K562 (cell line): ENCODE measurements around the gene TM7SF2. TPM values are rescaled to one million over a fixed set of nuclear protein-coding genes. Genes with fewer than 3 reads are reported as not detected.

Experiments
- ATF7 ChIP-seq: fragments of 450-650 bp; IDR thresholded peaks from 2 replicates; pipeline ENCODE4 v1.7.1; 2014; ENCODE audit warnings: mild to moderate bottlenecking, moderate library complexity
- CLOCK ChIP-seq: fragments of 250-450 bp; sonication (Bioruptor Pico); IDR thresholded peaks from 2 replicates; pipeline ENCODE4 v1.4.0; 2020; ENCODE audit warnings: mild to moderate bottlenecking, moderate library complexity, borderline replicate concordance
- CREB3L1 ChIP-seq: fragments of 450-650 bp; IDR thresholded peaks from 2 replicates; pipeline ENCODE4 v1.6.1; 2014; ENCODE audit warnings: low read depth, mild to moderate bottlenecking, moderate library complexity, borderline replicate concordance
- ELF4 ChIP-seq: fragments of 450-650 bp; formaldehyde crosslinking; IDR thresholded peaks from 2 replicates; pipeline ENCODE4 v1.4.0; 2022; ENCODE audit warnings: missing genetic modification characterization
- FOXK2 ChIP-seq, 2 experiments: fragments of 450-650 bp; IDR thresholded peaks in 1 of 2; conservative IDR thresholded peaks in 1 of 2; 2 replicates each; pipeline ENCODE4 v1.6.1; 2016; ENCODE audit warnings: low read depth in 2 of 2, mild to moderate bottlenecking in 1 of 2
- NFXL1 ChIP-seq: fragments of 450-650 bp; formaldehyde crosslinking; IDR thresholded peaks from 2 replicates; pipeline ENCODE4 v1.4.0; 2021; ENCODE audit warnings: mild to moderate bottlenecking
- PHF20 ChIP-seq: fragments of 450-650 bp; IDR thresholded peaks from 2 replicates; pipeline ENCODE4 v1.6.1; 2018; ENCODE audit not compliant: partially characterized antibody
- PHF21A ChIP-seq: fragments of 450-650 bp; IDR thresholded peaks from 2 replicates; pipeline ENCODE4 v1.6.1; 2017; ENCODE audit warnings: low read depth, borderline replicate concordance
- PKNOX1 ChIP-seq: fragments of 450-650 bp; IDR thresholded peaks from 2 replicates; pipeline ENCODE4 v1.6.1; 2016
- PTTG1 ChIP-seq: fragments of 450-650 bp; IDR thresholded peaks from 2 replicates; pipeline ENCODE4 v1.6.1; 2016; ENCODE audit warnings: low read depth, mild to moderate bottlenecking, missing genetic modification characterization, missing compliant biosample characterization
- SIN3A ChIP-seq, 2 experiments: fragments of 150-350 bp in 1 of 2; IDR thresholded peaks; 2 replicates each; pipeline ENCODE4 v1.6.1; 2011 to 2016; ENCODE audit warnings: borderline replicate concordance in 2 of 2, low read depth in 2 of 2, low read length in 2 of 2, mild to moderate bottlenecking in 2 of 2, moderate library complexity in 2 of 2; ENCODE audit not compliant: control insufficient read depth in 1 of 2
- SMARCE1 ChIP-seq: fragments of 450-650 bp; IDR thresholded peaks from 2 replicates; pipeline ENCODE4 v1.7.1; 2016; ENCODE audit warnings: mild to moderate bottlenecking
- SREBF2 ChIP-seq: sonication (generic); formaldehyde crosslinking; IDR thresholded peaks from 2 replicates; pipeline ENCODE4 v1.4.0; 2020; ENCODE audit warnings: mild to moderate bottlenecking, missing genetic modification reagents
- TFAM ChIP-seq: fragments of 250-450 bp; sonication (Bioruptor Pico); conservative IDR thresholded peaks from 2 replicates; pipeline ENCODE4 v1.5.0; 2021; ENCODE audit warnings: mild to moderate bottlenecking, moderate library complexity
- TRIM28 ChIP-seq: fragments of 450-650 bp; IDR thresholded peaks from 2 replicates; pipeline ENCODE4 v1.6.1; 2017
- ZKSCAN3 ChIP-seq: fragments of 250-450 bp; sonication (Bioruptor Pico); IDR thresholded peaks from 2 replicates; pipeline ENCODE4 v1.4.0; 2020
- ZNF121 ChIP-seq: sonication (generic); formaldehyde crosslinking; conservative IDR thresholded peaks from 2 replicates; pipeline ENCODE4 v1.8.0; 2022; ENCODE audit warnings: missing genetic modification reagents
- ZNF77 ChIP-seq: fragments of 250-450 bp; sonication (Bioruptor Pico); IDR thresholded peaks from 2 replicates; pipeline ENCODE4 v1.5.0; 2020
- polyA plus RNA-seq, 8 experiments: library from polyadenylated mRNA; depleted of rRNA in 4 of 8; stranded (reverse) in 5 of 8; unstranded in 3 of 8; fragments of >200 nt; fragmentation: Nextera tagmentation in 2 of 8; fragmentation: Illumina TruSeq in 1 of 8; extraction: Ambion mirVana in 2 of 8; extraction: Trizol in 1 of 8; gene quantifications; 2 replicates each; pipeline versions ENCODE4 v1.2.1 to v1.2.3, GENCODE V29; 2011 to 2014; ENCODE audit warnings: inconsistent platforms in 1 of 8, missing spikeins in 1 of 8
- total RNA-seq, 7 experiments: library from RNA; depleted of rRNA in 6 of 7; stranded (reverse); fragments of >200 nt in 6 of 7; fragmentation: Illumina TruSeq in 2 of 7; extraction: Trizol in 2 of 7; gene quantifications; 2 replicates each; pipeline versions ENCODE4 v1.2.1 to v1.2.3, GENCODE V29; 2011 to 2021; ENCODE audit warnings: low replicate concordance in 1 of 7
- TF ChIP-seq, protein P1 (sequence below): fragments of 250-450 bp; sonication (Bioruptor Pico); IDR thresholded peaks from 2 replicates; pipeline ENCODE4 v1.5.1; 2021; ENCODE audit warnings: mild to moderate bottlenecking
- TF ChIP-seq, protein P2 (sequence below): fragments of 450-650 bp; formaldehyde crosslinking; IDR thresholded peaks from 2 replicates; pipeline ENCODE4 v1.4.0; 2022; ENCODE audit warnings: missing genetic modification characterization

Gene TM7SF2
- total and polyA plus RNA-seq, 9 of the 15 experiments (the other 6 are each of a cell fraction or from before 2014, with no cell fraction given), result 1.2 to 22.0 (median 14.3) TPM

DNA sequence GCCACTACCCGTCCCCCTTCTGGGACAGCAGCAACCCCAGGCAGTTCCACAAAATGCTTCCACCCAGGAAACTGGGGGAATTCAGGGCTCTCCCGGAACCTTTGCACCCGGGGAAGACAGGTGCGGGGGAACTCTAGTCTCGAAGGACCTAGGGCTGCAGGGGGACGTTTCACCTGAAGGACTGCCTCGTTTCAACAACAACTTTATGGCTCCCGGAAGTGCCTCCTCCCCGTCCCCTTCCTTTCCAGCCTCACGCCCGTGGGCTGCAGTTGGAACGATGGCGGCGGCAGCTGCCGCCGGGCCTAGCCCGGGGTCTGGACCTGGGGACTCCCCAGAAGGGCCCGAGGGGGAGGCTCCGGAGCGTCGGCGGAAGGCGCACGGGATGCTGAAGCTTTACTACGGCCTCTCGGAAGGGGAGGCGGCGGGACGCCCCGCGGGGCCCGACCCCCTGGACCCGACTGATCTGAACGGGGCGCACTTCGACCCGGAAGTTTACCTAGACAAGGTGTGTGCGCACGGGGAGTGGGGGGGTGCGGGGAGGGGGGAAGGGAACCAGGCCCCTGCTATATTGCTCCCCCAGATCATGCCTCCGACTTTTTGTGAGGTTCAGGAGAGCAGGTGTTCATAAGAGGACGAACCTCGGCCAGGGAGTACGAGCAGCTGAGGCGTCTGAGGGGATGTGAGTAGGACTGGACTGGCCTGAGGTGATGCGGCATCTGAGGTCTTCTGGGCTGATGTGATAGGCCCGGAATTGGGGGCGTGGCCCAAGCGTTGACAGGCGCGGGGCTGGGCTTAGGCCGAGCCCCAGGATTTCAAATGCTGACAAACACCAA is 15.5 kb upstream of the TM7SF2 start, which contains the start of gene VPS51 (continued):
- TF ChIP-seq PKNOX1 (peak; percentile 77), TRIM28 (peak; percentile 81; the same call in 1 of the 2 replicates), SIN3A (IDR thresholded peaks at IDR 0.05; ENCODE audit: borderline replicate concordance in 2 of 2, control insufficient read depth in 1 of 2, low read depth in 2 of 2, low read length in 2 of 2) (peak; percentile 87 to 95; a peak in 3 of 4 replicates), NFXL1 (CRISPR knock-in tag) (no peak), PTTG1 (tag) (no peak), ZNF77 (CRISPR knock-in tag) (no peak), ATF7 (peak; percentile 82; the same call in 1 of the 2 replicates), ZNF121 (CRISPR knock-in tag) (no peak), ZKSCAN3 (CRISPR knock-in tag) (no peak), FOXK2 (conservative IDR thresholded peaks at IDR 0.05 in 1 of 2, IDR thresholded peaks at IDR 0.05 in 1 of 2; ENCODE audit: low read depth in 2 of 2) (peak; percentile 84 to 87), SREBF2 (CRISPR knock-in tag) (no peak), CLOCK (CRISPR knock-in tag) (no peak), ELF4 (CRISPR knock-in tag) (peak; percentile 92), CREB3L1 (peak; percentile 81), PHF21A (peak; percentile 86; the same call in 1 of the 2 replicates), SMARCE1 (no peak), TFAM (no peak), PHF20 (peak; percentile 100)
- TF ChIP-seq, protein P1, sequence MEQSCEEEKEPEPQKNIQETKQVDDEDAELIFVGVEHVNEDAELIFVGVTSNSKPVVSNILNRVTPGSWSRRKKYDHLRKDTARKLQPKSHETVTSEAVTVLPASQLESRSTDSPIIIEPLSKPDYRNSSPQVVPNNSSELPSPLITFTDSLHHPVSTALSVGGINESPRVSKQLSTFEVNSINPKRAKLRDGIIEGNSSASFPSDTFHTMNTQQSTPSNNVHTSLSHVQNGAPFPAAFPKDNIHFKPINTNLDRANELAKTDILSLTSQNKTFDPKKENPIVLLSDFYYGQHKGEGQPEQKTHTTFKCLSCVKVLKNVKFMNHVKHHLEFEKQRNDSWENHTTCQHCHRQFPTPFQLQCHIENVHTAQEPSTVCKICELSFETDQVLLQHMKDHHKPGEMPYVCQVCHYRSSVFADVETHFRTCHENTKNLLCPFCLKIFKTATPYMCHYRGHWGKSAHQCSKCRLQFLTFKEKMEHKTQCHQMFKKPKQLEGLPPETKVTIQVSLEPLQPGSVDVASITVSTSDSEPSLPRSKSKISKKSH, result no peak
- TF ChIP-seq, protein P2, sequence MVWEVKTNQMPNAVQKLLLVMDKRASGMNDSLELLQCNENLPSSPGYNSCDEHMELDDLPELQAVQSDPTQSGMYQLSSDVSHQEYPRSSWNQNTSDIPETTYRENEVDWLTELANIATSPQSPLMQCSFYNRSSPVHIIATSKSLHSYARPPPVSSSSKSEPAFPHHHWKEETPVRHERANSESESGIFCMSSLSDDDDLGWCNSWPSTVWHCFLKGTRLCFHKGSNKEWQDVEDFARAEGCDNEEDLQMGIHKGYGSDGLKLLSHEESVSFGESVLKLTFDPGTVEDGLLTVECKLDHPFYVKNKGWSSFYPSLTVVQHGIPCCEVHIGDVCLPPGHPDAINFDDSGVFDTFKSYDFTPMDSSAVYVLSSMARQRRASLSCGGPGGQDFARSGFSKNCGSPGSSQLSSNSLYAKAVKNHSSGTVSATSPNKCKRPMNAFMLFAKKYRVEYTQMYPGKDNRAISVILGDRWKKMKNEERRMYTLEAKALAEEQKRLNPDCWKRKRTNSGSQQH, result no peak
